ENCODE measurements around the gene MPDZ. TPM values are rescaled to one million over a fixed set of nuclear protein-coding genes. Genes with fewer than 3 reads are reported as not detected.

MPDZ gene
- polyA plus RNA-seq, 2 donors = 2.9 to 3.2 TPM

- 84 to 88% methylated on average over 7 of the region's 7 CpGs for WGBS, 2 donors
- Histone ChIP-seq H3K27me3 (ENCODE audit: control insufficient read depth in 1 of 2, insufficient read depth in 2 of 2, low read length in 2 of 2) (no peaks in the 10 kb centered on the region), H3K9me3 (ENCODE audit: control insufficient read depth in 2 of 2, insufficient read depth in 1 of 2, low read depth in 1 of 2, low read length in 1 of 2) (no peaks in the 10 kb centered on the region), H3K36me3 (ENCODE audit: control insufficient read depth in 2 of 2, insufficient read depth in 2 of 2, low read length in 1 of 2) (no peaks in the 10 kb centered on the region), H3K4me3 (ENCODE audit: low read depth in 1 of 2, low read length in 2 of 2) (no peak overlapping the region), H3K4me1 (ENCODE audit: control insufficient read depth in 2 of 2, insufficient read depth in 2 of 2, low read length in 1 of 2) (peaks cover 0 to 2% of the 10 kb centered on the region in 2 donors), H3K27ac (ENCODE audit: low read depth in 2 of 2, low read length in 1 of 2) (no peak overlapping the region)
Observed at GRCh38 chr9:13268469-13268868, 11.0 kb downstream of the MPDZ start.

GRCh38 chr9:13267743-13268142, 11.7 kb downstream of the MPDZ start:
- no peaks in the 10 kb centered on the region for H3K36me3 ChIP-seq (ENCODE audit: control insufficient read depth in 2 of 2, insufficient read depth in 2 of 2, low read length in 1 of 2)
- no peaks in the 10 kb centered on the region for H3K27me3 ChIP-seq (ENCODE audit: control insufficient read depth in 1 of 2, insufficient read depth in 2 of 2, low read length in 2 of 2)
- no peaks in the 10 kb centered on the region for H3K9me3 ChIP-seq (ENCODE audit: control insufficient read depth in 2 of 2, insufficient read depth in 1 of 2, low read depth in 1 of 2, low read length in 1 of 2)
- 60 to 76% methylated on average over 2 of the region's 2 CpGs for WGBS, 2 donors
- H3K4me1 ChIP-seq (ENCODE audit: control insufficient read depth in 2 of 2, insufficient read depth in 2 of 2, low read length in 1 of 2) = peaks cover 0 to 2% of the 10 kb centered on the region in 2 donors
- H3K27ac ChIP-seq (ENCODE audit: low read depth in 2 of 2, low read length in 1 of 2) = no peak overlapping the region
- no peak overlapping the region for H3K4me3 ChIP-seq (ENCODE audit: low read depth in 1 of 2, low read length in 2 of 2)

GRCh38 chr9:13266167-13266566, 13.3 kb downstream of the MPDZ start:
- Histone ChIP-seq H3K4me1 (ENCODE audit: control insufficient read depth in 2 of 2, insufficient read depth in 2 of 2, low read length in 1 of 2) (peaks cover 0 to 2% of the 10 kb centered on the region in 2 donors), H3K4me3 (ENCODE audit: low read depth in 1 of 2, low read length in 2 of 2) (no peak overlapping the region), H3K27me3 (ENCODE audit: control insufficient read depth in 1 of 2, insufficient read depth in 2 of 2, low read length in 2 of 2) (no peaks in the 10 kb centered on the region), H3K27ac (ENCODE audit: low read depth in 2 of 2, low read length in 1 of 2) (no peak overlapping the region), H3K36me3 (ENCODE audit: control insufficient read depth in 2 of 2, insufficient read depth in 2 of 2, low read length in 1 of 2) (no peaks in the 10 kb centered on the region), H3K9me3 (ENCODE audit: control insufficient read depth in 2 of 2, insufficient read depth in 1 of 2, low read depth in 1 of 2, low read length in 1 of 2) (no peaks in the 10 kb centered on the region)
- 41 to 49% methylated on average over 2 of the region's 2 CpGs for WGBS, 2 donors

GRCh38 chr9:13264788-13265187, 14.7 kb downstream of the MPDZ start:
- Histone ChIP-seq H3K9me3 (ENCODE audit: control insufficient read depth in 2 of 2, insufficient read depth in 1 of 2, low read depth in 1 of 2, low read length in 1 of 2) (no peaks in the 10 kb centered on the region), H3K36me3 (ENCODE audit: control insufficient read depth in 2 of 2, insufficient read depth in 2 of 2, low read length in 1 of 2) (no peaks in the 10 kb centered on the region), H3K4me1 (ENCODE audit: control insufficient read depth in 2 of 2, insufficient read depth in 2 of 2, low read length in 1 of 2) (peaks cover 0 to 2% of the 10 kb centered on the region in 2 donors), H3K4me3 (ENCODE audit: low read depth in 1 of 2, low read length in 2 of 2) (no peak overlapping the region), H3K27ac (ENCODE audit: low read depth in 2 of 2, low read length in 1 of 2) (no peak overlapping the region), H3K27me3 (ENCODE audit: control insufficient read depth in 1 of 2, insufficient read depth in 2 of 2, low read length in 2 of 2) (no peaks in the 10 kb centered on the region)

- H3K27ac ChIP-seq (ENCODE audit: low read depth in 2 of 2, low read length in 1 of 2) = no peak overlapping the region
- no peaks in the 10 kb centered on the region for H3K36me3 ChIP-seq (ENCODE audit: control insufficient read depth in 2 of 2, insufficient read depth in 2 of 2, low read length in 1 of 2)
- H3K9me3 ChIP-seq (ENCODE audit: control insufficient read depth in 2 of 2, insufficient read depth in 1 of 2, low read depth in 1 of 2, low read length in 1 of 2) = no peaks in the 10 kb centered on the region
- no peak overlapping the region for H3K4me3 ChIP-seq (ENCODE audit: low read depth in 1 of 2, low read length in 2 of 2)
- no peaks in the 10 kb centered on the region for H3K27me3 ChIP-seq (ENCODE audit: control insufficient read depth in 1 of 2, insufficient read depth in 2 of 2, low read length in 2 of 2)
- peaks cover 0 to 2% of the 10 kb centered on the region in 2 donors for H3K4me1 ChIP-seq (ENCODE audit: control insufficient read depth in 2 of 2, insufficient read depth in 2 of 2, low read length in 1 of 2)
- WGBS, 2 donors = 58 to 60% methylated on average over 2 of the region's 2 CpGs
Observed at GRCh38 chr9:13263511-13263910, 16.0 kb downstream of the MPDZ start.

- Histone ChIP-seq H3K4me1 (ENCODE audit: control insufficient read depth in 2 of 2, insufficient read depth in 2 of 2, low read length in 1 of 2) (no peaks in the 10 kb centered on the region), H3K9me3 (ENCODE audit: control insufficient read depth in 2 of 2, insufficient read depth in 1 of 2, low read depth in 1 of 2, low read length in 1 of 2) (no peaks in the 10 kb centered on the region), H3K4me3 (ENCODE audit: low read depth in 1 of 2, low read length in 2 of 2) (no peak overlapping the region), H3K27me3 (ENCODE audit: control insufficient read depth in 1 of 2, insufficient read depth in 2 of 2, low read length in 2 of 2) (no peaks in the 10 kb centered on the region), H3K27ac (ENCODE audit: low read depth in 2 of 2, low read length in 1 of 2) (no peak overlapping the region), H3K36me3 (ENCODE audit: control insufficient read depth in 2 of 2, insufficient read depth in 2 of 2, low read length in 1 of 2) (no peaks in the 10 kb centered on the region)
- WGBS, 2 donors = 66 to 67% methylated on average over 4 of the region's 4 CpGs
Observed at GRCh38 chr9:13252852-13253251, 26.6 kb downstream of the MPDZ start.

GRCh38 chr9:13244181-13244580, 35.3 kb downstream of the MPDZ start:
- WGBS, 2 donors = 72 to 73% methylated on average over 3 of the region's 3 CpGs
- H3K27me3 ChIP-seq (ENCODE audit: control insufficient read depth in 1 of 2, insufficient read depth in 2 of 2, low read length in 2 of 2) = no peaks in the 10 kb centered on the region

GRCh38 chr9:13241283-13241682, 38.2 kb downstream of the MPDZ start:
- Histone ChIP-seq H3K36me3 (ENCODE audit: control insufficient read depth in 2 of 2, insufficient read depth in 2 of 2, low read length in 1 of 2) (no peaks in the 10 kb centered on the region), H3K27me3 (ENCODE audit: control insufficient read depth in 1 of 2, insufficient read depth in 2 of 2, low read length in 2 of 2) (no peaks in the 10 kb centered on the region), H3K4me1 (ENCODE audit: control insufficient read depth in 2 of 2, insufficient read depth in 2 of 2, low read length in 1 of 2) (no peaks in the 10 kb centered on the region), H3K27ac (ENCODE audit: low read depth in 2 of 2, low read length in 1 of 2) (no peak overlapping the region), H3K9me3 (ENCODE audit: control insufficient read depth in 2 of 2, insufficient read depth in 1 of 2, low read depth in 1 of 2, low read length in 1 of 2) (no peaks in the 10 kb centered on the region), H3K4me3 (ENCODE audit: low read depth in 1 of 2, low read length in 2 of 2) (no peak overlapping the region)
- WGBS, 2 donors = 81 to 92% methylated on average over 2 of the region's 2 CpGs

More at GRCh38 chr9:13244181-13244580, 35.3 kb downstream of the MPDZ start:
- H3K4me1 ChIP-seq (ENCODE audit: control insufficient read depth in 2 of 2, insufficient read depth in 2 of 2, low read length in 1 of 2) = no peaks in the 10 kb centered on the region
- H3K27ac ChIP-seq (ENCODE audit: low read depth in 2 of 2, low read length in 1 of 2) = no peak overlapping the region
- H3K9me3 ChIP-seq (ENCODE audit: control insufficient read depth in 2 of 2, insufficient read depth in 1 of 2, low read depth in 1 of 2, low read length in 1 of 2) = no peaks in the 10 kb centered on the region
- H3K4me3 ChIP-seq (ENCODE audit: low read depth in 1 of 2, low read length in 2 of 2) = no peak overlapping the region
- no peaks in the 10 kb centered on the region for H3K36me3 ChIP-seq (ENCODE audit: control insufficient read depth in 2 of 2, insufficient read depth in 2 of 2, low read length in 1 of 2)

- no peaks in the 10 kb centered on the region for H3K27me3 ChIP-seq (ENCODE audit: control insufficient read depth in 1 of 2, insufficient read depth in 2 of 2, low read length in 2 of 2)
- no peak overlapping the region for H3K27ac ChIP-seq (ENCODE audit: low read depth in 2 of 2, low read length in 1 of 2)
- no peaks in the 10 kb centered on the region for H3K9me3 ChIP-seq (ENCODE audit: control insufficient read depth in 2 of 2, insufficient read depth in 1 of 2, low read depth in 1 of 2, low read length in 1 of 2)
- H3K4me1 ChIP-seq (ENCODE audit: control insufficient read depth in 2 of 2, insufficient read depth in 2 of 2, low read length in 1 of 2) = no peaks in the 10 kb centered on the region
- H3K4me3 ChIP-seq (ENCODE audit: low read depth in 1 of 2, low read length in 2 of 2) = no peak overlapping the region
- H3K36me3 ChIP-seq (ENCODE audit: control insufficient read depth in 2 of 2, insufficient read depth in 2 of 2, low read length in 1 of 2) = no peaks in the 10 kb centered on the region
Observed at GRCh38 chr9:13239660-13240059, 39.8 kb downstream of the MPDZ start.

- no peak overlapping the region for H3K27ac ChIP-seq (ENCODE audit: low read depth in 2 of 2, low read length in 1 of 2)
- no peaks in the 10 kb centered on the region for H3K36me3 ChIP-seq (ENCODE audit: control insufficient read depth in 2 of 2, insufficient read depth in 2 of 2, low read length in 1 of 2)
- H3K9me3 ChIP-seq (ENCODE audit: control insufficient read depth in 2 of 2, insufficient read depth in 1 of 2, low read depth in 1 of 2, low read length in 1 of 2) = no peaks in the 10 kb centered on the region
- no peaks in the 10 kb centered on the region for H3K4me1 ChIP-seq (ENCODE audit: control insufficient read depth in 2 of 2, insufficient read depth in 2 of 2, low read length in 1 of 2)
- WGBS, 2 donors = 65 to 82% methylated on average over 1 of the region's 1 CpG
- H3K27me3 ChIP-seq (ENCODE audit: control insufficient read depth in 1 of 2, insufficient read depth in 2 of 2, low read length in 2 of 2) = no peaks in the 10 kb centered on the region
- no peak overlapping the region for H3K4me3 ChIP-seq (ENCODE audit: low read depth in 1 of 2, low read length in 2 of 2)
Observed at GRCh38 chr9:13239208-13239607, 40.3 kb downstream of the MPDZ start.

Data from esophagus (tissue), 2 donors.